Fibroblast of skin of left biceps (primary cell): ENCODE measurements around the gene KMT5B.

Experiments
- DNase-seq, 2 experiments: peaks; one replicate each; pipeline ENCODE4 v3.0.0-alpha.2; 2013; ENCODE audit warnings: low read depth in 2 of 2

Gene KMT5B

GRCh38 chr11:68181719-68182451 is 31.2 kb downstream of the KMT5B start:
- DNase-seq, result no peak

- no peak for DNase-seq
Measured at GRCh38 chr11:68179847-68180246, 33.2 kb downstream of the KMT5B start.

GRCh38 chr11:68177877-68178276 is 35.2 kb downstream of the KMT5B start:
- no peak for DNase-seq

GRCh38 chr11:68173926-68174325 is 39.2 kb downstream of the KMT5B start:
- DNase-seq, result no peak

- DNase-seq, result no peak
Measured at GRCh38 chr11:68169442-68169841, 43.7 kb downstream of the KMT5B start.

- DNase-seq, result no peak
Measured at GRCh38 chr11:68168694-68169093, 44.4 kb downstream of the KMT5B start.

GRCh38 chr11:68167474-68167873 is 45.6 kb downstream of the KMT5B start:
- DNase-seq, result no peak

- DNase-seq, result no peak
Measured at GRCh38 chr11:68166969-68167368, 46.1 kb downstream of the KMT5B start.

- DNase-seq, result no peak
Measured at GRCh38 chr11:68165601-68166000, 47.5 kb downstream of the KMT5B start.

GRCh38 chr11:68164437-68164836 is 48.7 kb downstream of the KMT5B start:
- DNase-seq, result no peak

GRCh38 chr11:68163691-68164090 is 49.4 kb downstream of the KMT5B start:
- DNase-seq, result no peak

- no peak for DNase-seq
Measured at GRCh38 chr11:68160100-68160695, 52.9 kb downstream of the KMT5B start.

GRCh38 chr11:68159665-68160064 is 53.4 kb downstream of the KMT5B start:
- no peak for DNase-seq

GRCh38 chr11:68159161-68159560 is 53.9 kb downstream of the KMT5B start:
- DNase-seq, result no peak

- DNase-seq, result no peak
Measured at GRCh38 chr11:68158580-68158979, 54.5 kb downstream of the KMT5B start.

- DNase-seq, result no peak
Measured at GRCh38 chr11:68153742-68154141, 59.4 kb downstream of the KMT5B start.

GRCh38 chr11:68150037-68150436 is 63.1 kb downstream of the KMT5B start:
- no peak for DNase-seq

- no peak for DNase-seq
Measured at GRCh38 chr11:68149417-68149816, 63.7 kb downstream of the KMT5B start.

- DNase-seq, result no peak
Measured at GRCh38 chr11:68148879-68149278, 64.2 kb downstream of the KMT5B start.

- DNase-seq, result no peak
Measured at GRCh38 chr11:68148071-68148805, 64.9 kb downstream of the KMT5B start.

GRCh38 chr11:68146704-68147474 is 66.2 kb downstream of the KMT5B start:
- no peak for DNase-seq

- no peak for DNase-seq
Measured at GRCh38 chr11:68146010-68146540, 67.0 kb downstream of the KMT5B start.
